Heart left ventricle (tissue), 16 donors: ENCODE measurements around the gene MEX3C. TPM values are rescaled to one million over a fixed set of nuclear protein-coding genes. Genes with fewer than 3 reads are reported as not detected.
A peak's percentile ranks its signal among the peaks of the same experiment; 100 is the strongest.

ENCODE experiments used
- ATAC-seq, 4 donors: fragments of 200-7000 bp; cut with Tn5 transposase; one replicate each; pipeline ENCODE4 v1.9.1; 2020 to 2022; ENCODE audit warnings: moderate library complexity in 4 of 4, mild to moderate bottlenecking in 3 of 4, moderate number of reproducible peaks in 1 of 4
- DNase-seq, 5 donors: peaks; one replicate each; pipeline ENCODE4 v3.0.0-alpha.2; 2020
- H3K27ac ChIP-seq, 12 donors: fragments of 200-600 bp; sonication (generic) in 4 of 12; one replicate each; pipeline versions ENCODE4 v1.5.0 to v1.8.0; 2016 to 2022; ENCODE audit warnings: mild to moderate bottlenecking in 2 of 12
- H3K27me3 ChIP-seq, 9 donors: fragments of 200-600 bp; sonication (generic) in 2 of 9; one replicate each; pipeline versions ENCODE4 v1.5.1 to v1.8.0; 2016 to 2022; ENCODE audit warnings: mild to moderate bottlenecking in 3 of 9
- H3K36me3 ChIP-seq, 9 donors: fragments of 200-600 bp; sonication (generic) in 2 of 9; one replicate each; pipeline versions ENCODE4 v1.5.0 to v1.8.0; 2018 to 2022; ENCODE audit warnings: mild to moderate bottlenecking in 2 of 9
- H3K4me1 ChIP-seq, 12 donors: fragments of 200-600 bp; sonication (generic) in 4 of 12; one replicate each; pipeline versions ENCODE4 v1.5.0 to v1.8.0; 2016 to 2022; ENCODE audit warnings: mild to moderate bottlenecking in 3 of 12
- H3K4me3 ChIP-seq, 12 donors: fragments of 200-600 bp; sonication (generic) in 4 of 12; one replicate each; pipeline versions ENCODE4 v1.5.0 to v1.8.0; 2017 to 2022; ENCODE audit warnings: mild to moderate bottlenecking in 9 of 12, moderate library complexity in 4 of 12
- H3K9me3 ChIP-seq, 12 donors: fragments of 200-600 bp; sonication (generic) in 4 of 12; one replicate each; pipeline versions ENCODE4 v1.5.0 to v1.8.0; 2016 to 2022; ENCODE audit warnings: mild to moderate bottlenecking in 1 of 12
- CTCF ChIP-seq, 12 donors: fragments of 200-600 bp; sonication (generic) in 4 of 12; IDR thresholded peaks; one replicate each; pipeline versions ENCODE4 v1.5.0 to v1.8.0; 2018 to 2022; ENCODE audit warnings: antibody characterized with exemption in 12 of 12, mild to moderate bottlenecking in 5 of 12
- POLR2A ChIP-seq, 2 donors: fragments of 450-650 bp; IDR thresholded peaks; one replicate each; pipeline ENCODE4 v1.6.1; 2017; ENCODE audit warnings: antibody characterized with exemption in 2 of 2, mild to moderate bottlenecking in 2 of 2, moderate library complexity in 2 of 2
- WGBS, 4 donors: extraction: QIAGEN DNeasy Blood & Tissue Kit in 2 of 4; methylation state at CpG; one replicate each; pipeline versions ENCODE4 v1.1.5 to v1.1.7; 2013 to 2018; 5-methylcytosine and 5-hydroxymethylcytosine counted together
- intact Hi-C, 10 donors: fragments of 100-400 bp; cut with DNase I; formaldehyde crosslinking; loops; one replicate each; pipeline versions ENCODE4 v1.11.1 to v1.14.2; 2022
- polyA plus RNA-seq, 2 donors: library from polyadenylated mRNA; stranded (reverse); fragments of 200-250 nt; gene quantifications; one replicate each; pipeline ENCODE4 v1.2.3, GENCODE V29; 2013
- total RNA-seq, 9 donors: library from RNA; depleted of rRNA in 2 of 9; stranded (reverse); fragments of >200 nt in 2 of 9; fragmentation: NEBNext Ultra II Directional in 3 of 9; extraction: Animal tissue kit (Norgen Biotek cat#: 25700) in 3 of 9; gene quantifications; one replicate each; pipeline versions ENCODE4 v1.1.0 to v1.2.4, GENCODE V29; 2016 to 2023
- donor health status: ischemic (EF 13 %, LVEDD 7.1; RV severe dilation, severe dysfunction).
- donor health status: healthy with polysubstance abuse.
- donor health status: DM: no; HTN: yes; CAD: no.
- donor health status: DM: no; HTN: no; CAD: no.
- donor health status: ischemic (EF 25% LVEDD 6.9; RV normal size, moderate dysfunction).
- donor health status: ischemic (EF 25% LVEDD 5.7; RV mildly dilated, moderate dysfunction).
- donor health status: healthy.
- donor health status: DM: yes; HTN: yes; CAD: no.
- donor health status: ischemic (EF 35%, LVEDD 5.7; RV mildly dilated, moderate dysfunction).
- donor health status: nonischemic (EF 11% LVEDD 7.7; RV severe dilation, severe dysfunction).
- donor health status: DM: yes; HTN: yes; CAD: no.
- donor health status: PGD.
- donor health status: ischemic (EF 29% LVEDD 5.4; RV normal size, mild dysfunction).
- donor health status: nonischemic (EF 23%, LVEDD 6.1; RV moderate dilation, normal function).

Gene MEX3C
- total and polyA plus RNA-seq, 11 donors = 6.2 to 28.2 (median 20.6) TPM

GRCh38 chr18:51146909-51147308, 50.6 kb downstream of the MEX3C start:
- no peaks in the 10 kb centered on the region for H3K36me3 ChIP-seq
- no peak for TF ChIP-seq POLR2A (IDR thresholded peaks at IDR 0.05)
- no peak for TF ChIP-seq CTCF (IDR thresholded peaks at IDR 0.05)
- H3K9me3 ChIP-seq = no peaks in the 10 kb centered on the region
- ATAC-seq (no peak), DNase-seq (no peak)
- intact Hi-C loops = no loop called here
- WGBS, 4 donors = 68 to 96% (median 76%) methylated on average over 4 of the region's 4 CpGs
- no peak overlapping the region for H3K4me3 ChIP-seq
- no peak overlapping the region for H3K27ac ChIP-seq
- H3K27me3 ChIP-seq = no peaks in the 10 kb centered on the region
- H3K4me1 ChIP-seq = no peaks in the 10 kb centered on the region

GRCh38 chr18:51138936-51139335, 58.5 kb downstream of the MEX3C start:
- no peak for TF ChIP-seq POLR2A (IDR thresholded peaks at IDR 0.05)
- H3K27ac ChIP-seq = no peak overlapping the region
- no peaks in the 10 kb centered on the region for H3K4me1 ChIP-seq
- intact Hi-C loops = no loop called here
- H3K4me3 ChIP-seq = no peak overlapping the region
- ATAC-seq = no peak
- WGBS, 4 donors = 91 to 97% (median 95%) methylated on average over 8 of the region's 8 CpGs
- no peaks in the 10 kb centered on the region for H3K27me3 ChIP-seq
- no peak for DNase-seq
- H3K9me3 ChIP-seq = no peaks in the 10 kb centered on the region
- no peaks in the 10 kb centered on the region for H3K36me3 ChIP-seq

GRCh38 chr18:51137891-51138290, 59.6 kb downstream of the MEX3C start:
- ATAC-seq (no peak), DNase-seq (no peak)
- Histone ChIP-seq H3K9me3 (no peaks in the 10 kb centered on the region), H3K4me3 (no peak overlapping the region), H3K36me3 (no peaks in the 10 kb centered on the region), H3K27ac (no peak overlapping the region), H3K27me3 (no peaks in the 10 kb centered on the region), H3K4me1 (no peaks in the 10 kb centered on the region)
- WGBS, 4 donors = 87 to 97% (median 91%) methylated on average over 6 to 7 of the region's 7 CpGs
- TF ChIP-seq CTCF (IDR thresholded peaks at IDR 0.05) = no peak
- no peak for TF ChIP-seq POLR2A (IDR thresholded peaks at IDR 0.05)
- intact Hi-C loops = no loop called here

GRCh38 chr18:51137026-51137729, 60.3 kb downstream of the MEX3C start:
- Histone ChIP-seq H3K9me3 (no peaks in the 10 kb centered on the region), H3K36me3 (no peaks in the 10 kb centered on the region), H3K27ac (no peak overlapping the region), H3K27me3 (no peaks in the 10 kb centered on the region), H3K4me3 (no peak overlapping the region), H3K4me1 (no peaks in the 10 kb centered on the region)
- intact Hi-C loops = no loop called here
- DNase-seq (no peak), ATAC-seq (peak in 1 of 4 donors; percentile 34)
- 91 to 96% (median 93%) methylated on average over 19 to 21 of the region's 21 CpGs for WGBS, 4 donors
- no peak for TF ChIP-seq POLR2A (IDR thresholded peaks at IDR 0.05)
- no peak for TF ChIP-seq CTCF (IDR thresholded peaks at IDR 0.05)

- no peak for DNase-seq
- WGBS, 4 donors = 77 to 82% (median 78%) methylated on average over 6 of the region's 6 CpGs
- H3K27ac ChIP-seq = no peak overlapping the region
- no peaks in the 10 kb centered on the region for H3K4me1 ChIP-seq
- no peaks in the 10 kb centered on the region for H3K27me3 ChIP-seq
- TF ChIP-seq CTCF (IDR thresholded peaks at IDR 0.05) (peak in 2 of 12 donors; percentile 20 to 24), POLR2A (IDR thresholded peaks at IDR 0.05) (no peak)
- ATAC-seq = peak in 1 of 4 donors; percentile 31
- H3K9me3 ChIP-seq = no peaks in the 10 kb centered on the region
- no peaks in the 10 kb centered on the region for H3K36me3 ChIP-seq
- H3K4me3 ChIP-seq = no peak overlapping the region
- intact Hi-C loops = no loop called here
These were observed 61.7 kb downstream of the MEX3C start for GRCh38 chr18:51135795-51136194.
